ENCODE data around the gene C10orf143.
"Not testable (repeated sequence)": the region's sequence is repeated elsewhere in the genome, so short reads cannot be mapped to it uniquely, and the experiment has no call there.

GRCh38 chr10:130108146-130108545 lies 2.5 kb downstream of the C10orf143 start:
- not testable (repeated sequence) for TF ChIP-seq L3MBTL2 (conservative IDR thresholded peaks at IDR 0.05); HDGF (IDR thresholded peaks at IDR 0.05; ENCODE audit: borderline replicate concordance); FOXM1 (IDR thresholded peaks at IDR 0.05; ENCODE audit: borderline replicate concordance); SP1 (IDR thresholded peaks at IDR 0.05); NFRKB (IDR thresholded peaks at IDR 0.05); SUZ12 (IDR thresholded peaks at IDR 0.05); BHLHE40 (IDR thresholded peaks at IDR 0.05; ENCODE audit: borderline replicate concordance); ZNF384 (IDR thresholded peaks at IDR 0.05); PKNOX1 (IDR thresholded peaks at IDR 0.05); FOXA1 (IDR thresholded peaks at IDR 0.05); CTBP1 (IDR thresholded peaks at IDR 0.05; ENCODE audit: borderline replicate concordance); ARNT (IDR thresholded peaks at IDR 0.05); ELF4 (IDR thresholded peaks at IDR 0.05); LEF1 (IDR thresholded peaks at IDR 0.05; ENCODE audit: borderline replicate concordance)
